ENCODE results near the gene GRIN2C.

DNA sequence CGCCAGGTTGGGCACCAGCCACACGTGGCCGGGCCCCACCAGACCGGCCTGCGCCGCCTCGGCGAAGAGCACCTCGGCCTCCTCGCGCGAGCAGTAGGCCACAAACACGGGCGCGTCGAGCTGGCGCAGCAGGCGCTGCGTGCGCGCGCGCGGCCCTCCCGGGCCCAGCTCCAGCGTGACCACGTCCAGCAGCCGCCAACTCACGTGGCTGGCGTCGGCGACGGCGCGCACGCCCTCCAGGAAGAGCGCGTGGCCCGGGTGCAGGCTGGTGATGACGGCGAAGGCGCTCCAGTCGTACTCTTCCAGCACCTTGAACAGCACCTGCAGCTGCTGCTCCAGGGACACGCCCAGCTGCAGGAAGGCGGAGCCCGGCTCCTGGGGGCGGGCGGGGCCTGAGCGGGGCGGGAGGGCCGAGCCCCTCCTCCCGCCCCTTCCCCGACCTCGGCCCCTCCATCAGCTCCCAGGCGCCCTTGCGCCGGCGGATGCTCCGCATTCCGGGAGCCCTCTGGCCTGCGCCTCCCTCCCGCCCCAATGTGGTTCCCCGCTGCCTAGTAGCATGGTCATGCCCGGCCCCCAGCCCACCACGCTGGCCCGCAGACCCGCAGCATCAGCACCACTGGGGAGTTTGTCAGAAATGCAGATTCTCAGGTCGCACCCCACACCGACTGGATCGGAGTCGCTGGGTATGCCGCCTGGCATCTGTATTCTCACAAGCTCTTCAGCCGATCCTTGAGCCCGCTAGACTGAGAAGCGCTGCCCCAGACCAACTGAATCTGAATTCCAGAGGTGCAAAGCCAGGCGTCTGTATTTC, 7.2 kb downstream of the GRIN2C start:
- TF ChIP-seq, protein P1, sequence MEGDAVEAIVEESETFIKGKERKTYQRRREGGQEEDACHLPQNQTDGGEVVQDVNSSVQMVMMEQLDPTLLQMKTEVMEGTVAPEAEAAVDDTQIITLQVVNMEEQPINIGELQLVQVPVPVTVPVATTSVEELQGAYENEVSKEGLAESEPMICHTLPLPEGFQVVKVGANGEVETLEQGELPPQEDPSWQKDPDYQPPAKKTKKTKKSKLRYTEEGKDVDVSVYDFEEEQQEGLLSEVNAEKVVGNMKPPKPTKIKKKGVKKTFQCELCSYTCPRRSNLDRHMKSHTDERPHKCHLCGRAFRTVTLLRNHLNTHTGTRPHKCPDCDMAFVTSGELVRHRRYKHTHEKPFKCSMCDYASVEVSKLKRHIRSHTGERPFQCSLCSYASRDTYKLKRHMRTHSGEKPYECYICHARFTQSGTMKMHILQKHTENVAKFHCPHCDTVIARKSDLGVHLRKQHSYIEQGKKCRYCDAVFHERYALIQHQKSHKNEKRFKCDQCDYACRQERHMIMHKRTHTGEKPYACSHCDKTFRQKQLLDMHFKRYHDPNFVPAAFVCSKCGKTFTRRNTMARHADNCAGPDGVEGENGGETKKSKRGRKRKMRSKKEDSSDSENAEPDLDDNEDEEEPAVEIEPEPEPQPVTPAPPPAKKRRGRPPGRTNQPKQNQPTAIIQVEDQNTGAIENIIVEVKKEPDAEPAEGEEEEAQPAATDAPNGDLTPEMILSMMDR (conservative IDR thresholded peaks at IDR 0.05; ENCODE audit: low read depth, low read length), result no peak
- no peak for TF ChIP-seq POLR2A (IDR thresholded peaks at IDR 0.05; ENCODE audit: low read depth, low read length)

All from IMR-90 (cell line).